HepG2 (cell line): ENCODE measurements around the gene ENSA. TPM values are rescaled to one million over a fixed set of nuclear protein-coding genes. Genes with fewer than 3 reads are reported as not detected.
"Not testable (repeated sequence)": the region's sequence is repeated elsewhere in the genome, so short reads cannot be mapped to it uniquely, and the experiment has no call there.

Experiments
- ATAC-seq: fragments of 200-7000 bp; cut with Tn5 transposase; 3 replicates; pipeline ENCODE4 v1.9.1; 2020; ENCODE audit warnings: mild to moderate bottlenecking, moderate library complexity
- BruUV-seq: library from RNA; stranded (reverse); fragments of 400-500 nt; replicated peaks from 2 replicates; lab custom pipeline; 2021; lab: Mats Ljungman, UMichigan
- CTCF ChIA-PET: fragments of 300-600 bp; formaldehyde crosslinking; extraction: SDS; loops from one replicate; lab custom pipeline; 2021; ENCODE audit warnings: low total read pairs, inconsistent platforms, low intra/inter-chr PET ratio; lab: Yijun Ruan, JAX
- POLR2A ChIA-PET: fragments of 350-600 bp; sonication (Branson Sonifier 250); formaldehyde crosslinking; loops from one replicate; lab custom pipeline; 2020; ENCODE audit warnings: antibody characterized with exemption, inconsistent platforms; lab: Yijun Ruan, JAX
- DNase-seq: peaks from one replicate; pipeline ENCODE4 v3.0.0-alpha.2; 2015; ENCODE audit warnings: low spot score
- FAIRE-seq: peaks from 3 replicates; lab custom pipeline; 2011; peaks lifted over from hg19 to GRCh38; lab: Jason Lieb, UNC
- H2AFZ ChIP-seq: one replicate; pipeline ENCODE4 v1.6.1; 2011; ENCODE audit warnings: low read length, inconsistent platforms
- H3K27ac ChIP-seq: fragments of 300-600 bp; 3 replicates; pipeline ENCODE4 v1.8.0; 2011; ENCODE audit warnings: mixed run types, mild to moderate bottlenecking, mixed read lengths, low read length, inconsistent platforms; ENCODE audit not compliant: insufficient read depth; ENCODE audit errors: extremely low read length
- H3K27me3 ChIP-seq, 2 experiments: fragments of 200-600 bp in 1 of 2; 2 replicates in 1 of 2; 3 replicates in 1 of 2; pipeline versions ENCODE4 v1.6.0 to v1.8.0; 2011; ENCODE audit warnings: low read length in 2 of 2, mild to moderate bottlenecking in 2 of 2, moderate library complexity in 2 of 2, inconsistent platforms in 1 of 2; ENCODE audit not compliant: insufficient read depth in 2 of 2, control insufficient read depth in 1 of 2
- H3K36me3 ChIP-seq, 2 experiments: fragments of 200-600 bp in 1 of 2; replicated peaks in 1 of 2; 2 replicates in 1 of 2; 3 replicates in 1 of 2; pipeline versions ENCODE4 v1.5.1 to v1.8.0; 2011; ENCODE audit warnings: low read length in 2 of 2, inconsistent platforms in 1 of 2; ENCODE audit not compliant: insufficient read depth in 2 of 2, control insufficient read depth in 1 of 2
- H3K4me1 ChIP-seq: 2 replicates; pipeline ENCODE4 v1.5.1; 2012; ENCODE audit warnings: low read length, inconsistent platforms; ENCODE audit not compliant: insufficient read depth
- H3K4me2 ChIP-seq: 2 replicates; pipeline ENCODE4 v1.6.0; 2011; ENCODE audit warnings: low read depth, low read length, inconsistent platforms
- H3K4me3 ChIP-seq, 3 experiments: fragments of 200-600 bp in 1 of 3; sonication (generic), shearing (Covaris generic) in 1 of 3; replicated peaks in 1 of 3; 2 replicates each; pipeline ENCODE4 v1.5.1; 2011 to 2016; ENCODE audit warnings: low read length in 3 of 3, inconsistent platforms in 2 of 3, low read depth in 2 of 3, mild to moderate bottlenecking in 2 of 3, control low read depth in 1 of 3, mixed read lengths in 1 of 3; ENCODE audit not compliant: insufficient read depth in 1 of 3
- H3K79me2 ChIP-seq: one replicate; pipeline ENCODE4 v1.6.1; 2011; ENCODE audit warnings: low read length, inconsistent platforms; ENCODE audit not compliant: insufficient read depth
- H3K9ac ChIP-seq: 2 replicates; pipeline ENCODE4 v1.6.0; 2011; ENCODE audit warnings: mild to moderate bottlenecking, low read depth, low read length, inconsistent platforms; ENCODE audit not compliant: insufficient read depth
- H3K9me3 ChIP-seq: 2 replicates; pipeline ENCODE4 v1.5.1; 2012; ENCODE audit warnings: mild to moderate bottlenecking, low read length
- H4K20me1 ChIP-seq: 2 replicates; pipeline ENCODE4 v1.6.0; 2011; ENCODE audit warnings: inconsistent platforms, mild to moderate bottlenecking, low read length, moderate library complexity; ENCODE audit not compliant: insufficient read depth
- AFF4 ChIP-seq: sonication (generic); formaldehyde crosslinking; IDR thresholded peaks from 2 replicates; pipeline ENCODE4 v1.4.0; 2020; ENCODE audit warnings: missing genetic modification reagents
- AGO2 ChIP-seq: fragments of 200-400 bp; formaldehyde crosslinking; optimal IDR thresholded peaks from 2 replicates; pipeline ENCODE3; 2017; ENCODE audit warnings: mild to moderate bottlenecking, low read depth, low read length, moderate library complexity
- KAT8 ChIP-seq: IDR thresholded peaks from 2 replicates; pipeline ENCODE4 v1.6.1; 2016; ENCODE audit warnings: missing genetic modification reagents, missing compliant biosample characterization
- POLR2G ChIP-seq: fragments of 200-400 bp; formaldehyde crosslinking; IDR thresholded peaks from 2 replicates; pipeline ENCODE4 v1.6.1; 2018; ENCODE audit warnings: mild to moderate bottlenecking, low read depth, low read length, moderate library complexity
- RBM22 ChIP-seq: fragments of 200-400 bp; formaldehyde crosslinking; optimal IDR thresholded peaks from 2 replicates; pipeline ENCODE3; 2017; ENCODE audit warnings: mild to moderate bottlenecking, low read length, moderate library complexity
- WGBS: methylation state at CpG from one replicate; pipeline ENCODE4 v1.1.6; 2017; ENCODE audit warnings: low lambda C conversion rate; 5-methylcytosine and 5-hydroxymethylcytosine counted together
- in situ Hi-C: cut with HindIII; loops from 2 replicates; pipeline ENCODE4 v1.10.0; 2017; ENCODE audit warnings: low pct_unique_long_range_greater_than_20kb; ENCODE audit not compliant: extremely low pct_ligation_motif_present
- intact Hi-C: fragments of 100-400 bp; cut with micrococcal nuclease; formaldehyde crosslinking; loops from one replicate; pipeline ENCODE4 v1.10.0; 2022; ENCODE audit not compliant: unreplicated experiment
- polyA plus RNA-seq, 8 experiments: library from polyadenylated mRNA; depleted of rRNA in 3 of 8; stranded (reverse) in 7 of 8; unstranded in 1 of 8; fragments of >200 nt; fragmentation: Illumina TruSeq in 4 of 8; extraction: Trizol in 4 of 8; gene quantifications; 2 replicates each; pipeline versions ENCODE4 v1.2.1 to v1.2.3, GENCODE V29; 2011 to 2016; ENCODE audit warnings: low read depth in 4 of 8, missing spikeins in 1 of 8, mixed read lengths in 1 of 8; ENCODE audit not compliant: insufficient read depth in 1 of 8
- total RNA-seq, 5 experiments: library from RNA; depleted of rRNA; stranded (reverse); fragments of >200 nt; fragmentation: Illumina TruSeq; extraction: Trizol; gene quantifications; 2 replicates each; pipeline ENCODE4 v1.2.3, GENCODE V29; 2016; ENCODE audit warnings: low read depth in 1 of 5

Gene ENSA
- total and polyA plus RNA-seq, 2 of the 13 experiments (the other 11 are each of a cell fraction or from before 2014, with no cell fraction given): 54.5 to 111 TPM

GRCh38 chr1:150573648-150574071, 55.8 kb downstream of the ENSA start:
- H2AFZ ChIP-seq, CTCF ChIA-PET, DNase-seq, H3K9ac ChIP-seq, H3K4me3 ChIP-seq, in situ Hi-C loops, ATAC-seq, BruUV-seq, H3K27ac ChIP-seq, intact Hi-C loops, H3K4me2 ChIP-seq, H3K27me3 ChIP-seq, H3K9me3 ChIP-seq, FAIRE-seq: not testable (repeated sequence)
- Histone ChIP-seq H3K79me2 (peaks cover 73% of the 10 kb centered on the region), H3K4me1 (peaks cover 66% of the 10 kb centered on the region), H3K36me3 (peaks cover 0 to 48% of the 10 kb centered on the region in 2 experiments; a peak in 4 of 5 replicates), H4K20me1 (peaks cover 62% of the 10 kb centered on the region)
- WGBS: 93% methylated on average over 12 of the region's 13 CpGs
- TF ChIP-seq POLR2G (peak; percentile 54; the same call in 1 of the 2 replicates), AGO2 (peak; percentile 18)
- POLR2A ChIA-PET: interaction anchor here (1.3 to 11.9 kb wide), 5 partner anchors 8 to 49 kb away, joined by 3 to 469 read pairs (median 4); no protein-coding TSS in a partner anchor

- no peak overlapping the region for H3K27ac ChIP-seq
- peaks cover 0 to 42% of the 10 kb centered on the region in 2 experiments; a peak in 4 of 5 replicates for H3K36me3 ChIP-seq
- BruUV-seq: no TSS peak
- ATAC-seq (no peak), FAIRE-seq (no peak), DNase-seq (no peak)
- ChIA-PET POLR2A (interaction anchor here (0.7 to 11.9 kb wide), 5 partner anchors 8 to 303 kb away, joined by 3 to 469 read pairs (median 3); partner anchors contain the start of gene ARNT), CTCF (no interaction called here)
- no peak overlapping the region for H3K4me3 ChIP-seq
- intact Hi-C loops (no loop called here), in situ Hi-C loops (no loop called here)
- H3K9ac ChIP-seq: no peak overlapping the region
- no peak overlapping the region for H2AFZ ChIP-seq
- H3K9me3 ChIP-seq: no peaks in the 10 kb centered on the region
- no peaks in the 10 kb centered on the region; a peak in 1 of 5 replicates for H3K27me3 ChIP-seq
- peaks cover 72% of the 10 kb centered on the region for H3K4me1 ChIP-seq
- peaks cover 68% of the 10 kb centered on the region for H3K79me2 ChIP-seq
- WGBS: 89% methylated on average over 4 of the region's 4 CpGs
- H3K4me2 ChIP-seq: no peak overlapping the region
- peaks cover 60% of the 10 kb centered on the region for H4K20me1 ChIP-seq
- TF ChIP-seq KAT8 (CRISPR knock-in tag) (no peak), AFF4 (CRISPR knock-in tag) (0 out of 2 replicates have a peak, but pooled peaks have one; percentile 12), RBM22 (peak; percentile 89)
Observed at GRCh38 chr1:150572918-150573647, 56.3 kb downstream of the ENSA start.
